Measurements from ENCODE around the gene PAX7.
"Not testable (repeated sequence)": the region's sequence is repeated elsewhere in the genome, so short reads cannot be mapped to it uniquely, and the experiment has no call there.

Gene PAX7

GRCh38 chr1:18739897-18740296, 109.3 kb downstream of the PAX7 start:
- TF ChIP-seq CTCF (IDR thresholded peaks at IDR 0.05; ENCODE audit: low read depth, low read length): no peak
- H3K4me3 ChIP-seq (replicated peaks in 1 of 2; ENCODE audit: low read depth in 2 of 2, low read length in 2 of 2): no peak overlapping the region
- DNase-seq (ENCODE audit: low read depth in 2 of 2): no peak

DNA sequence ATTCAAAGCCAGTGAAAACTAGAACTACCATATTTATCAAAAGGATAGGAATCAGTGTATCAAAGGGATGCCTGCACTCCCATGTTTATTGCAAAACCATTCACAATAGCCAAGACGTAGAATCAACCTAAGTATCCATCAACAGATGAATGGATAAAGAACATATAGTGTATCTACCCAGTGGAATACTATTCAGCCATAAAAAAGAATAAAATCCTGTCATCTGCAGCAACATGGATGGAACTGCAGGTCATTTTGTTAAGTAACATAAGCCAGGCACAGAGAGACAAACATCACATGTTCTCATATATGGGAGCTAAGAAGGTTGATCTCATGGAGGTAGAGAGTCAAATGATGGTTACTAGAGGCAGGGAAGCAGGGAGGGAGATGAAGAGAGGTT, 110.0 kb downstream of the PAX7 start:
- no peak for TF ChIP-seq CTCF (IDR thresholded peaks at IDR 0.05; ENCODE audit: low read depth, low read length)
- no peak for DNase-seq (ENCODE audit: low read depth in 2 of 2)
- H3K4me3 ChIP-seq (replicated peaks in 1 of 2; ENCODE audit: low read depth in 2 of 2, low read length in 2 of 2): no peak overlapping the region

- H3K4me3 ChIP-seq (replicated peaks in 1 of 2; ENCODE audit: low read depth in 2 of 2, low read length in 2 of 2): no peak overlapping the region
- no peak for TF ChIP-seq CTCF (IDR thresholded peaks at IDR 0.05; ENCODE audit: low read depth, low read length)
- DNase-seq (ENCODE audit: low read depth in 2 of 2): no peak
These were observed 112.6 kb downstream of the PAX7 start for GRCh38 chr1:18743233-18743632.

- DNase-seq (ENCODE audit: low read depth in 2 of 2): not testable (repeated sequence)
These were observed 113.7 kb downstream of the PAX7 start for GRCh38 chr1:18744381-18744780.

GRCh38 chr1:18746981-18747380, 116.3 kb downstream of the PAX7 start:
- DNase-seq (ENCODE audit: low read depth in 2 of 2): no peak
- H3K4me3 ChIP-seq (replicated peaks in 1 of 2; ENCODE audit: low read depth in 2 of 2, low read length in 2 of 2): no peak overlapping the region
- no peak for TF ChIP-seq CTCF (IDR thresholded peaks at IDR 0.05; ENCODE audit: low read depth, low read length)

More at GRCh38 chr1:18744381-18744780, 113.7 kb downstream of the PAX7 start:
- not testable (repeated sequence) for H3K4me3 ChIP-seq (replicated peaks in 1 of 2; ENCODE audit: low read depth in 2 of 2, low read length in 2 of 2)

- no peak overlapping the region for H3K4me3 ChIP-seq (replicated peaks in 1 of 2; ENCODE audit: low read depth in 2 of 2, low read length in 2 of 2)
- no peak for DNase-seq (ENCODE audit: low read depth in 2 of 2)
- TF ChIP-seq CTCF (IDR thresholded peaks at IDR 0.05; ENCODE audit: low read depth, low read length): no peak
These were observed 117.0 kb downstream of the PAX7 start for GRCh38 chr1:18747671-18748070.

GRCh38 chr1:18748435-18748834, 117.8 kb downstream of the PAX7 start:
- no peak for DNase-seq (ENCODE audit: low read depth in 2 of 2)
- TF ChIP-seq CTCF (IDR thresholded peaks at IDR 0.05; ENCODE audit: low read depth, low read length): no peak
- no peak overlapping the region for H3K4me3 ChIP-seq (replicated peaks in 1 of 2; ENCODE audit: low read depth in 2 of 2, low read length in 2 of 2)

All from cardiac fibroblast (primary cell).